Mesenteric fat pad (tissue), 1 donor: ENCODE results near the gene FADS3. TPM values are rescaled to one million over a fixed set of nuclear protein-coding genes. Genes with fewer than 3 reads are reported as not detected.

Source experiments
- DNase-seq: peaks from one replicate; pipeline ENCODE4 v3.0.0-alpha.2; 2020; ENCODE audit warnings: low spot score
- total RNA-seq: library from RNA; stranded (reverse); fragmentation: NEBNext Ultra II Directional; extraction: Animal tissue kit (Norgen Biotek cat#: 25700); gene quantifications from one replicate; pipeline ENCODE4 v1.2.1, GENCODE V29; 2021
- donor health status: DM: yes; HTN: yes; CAD: no.

The FADS3 gene
- total RNA-seq, 1 donor from 2014 or later: 387 TPM

DNA sequence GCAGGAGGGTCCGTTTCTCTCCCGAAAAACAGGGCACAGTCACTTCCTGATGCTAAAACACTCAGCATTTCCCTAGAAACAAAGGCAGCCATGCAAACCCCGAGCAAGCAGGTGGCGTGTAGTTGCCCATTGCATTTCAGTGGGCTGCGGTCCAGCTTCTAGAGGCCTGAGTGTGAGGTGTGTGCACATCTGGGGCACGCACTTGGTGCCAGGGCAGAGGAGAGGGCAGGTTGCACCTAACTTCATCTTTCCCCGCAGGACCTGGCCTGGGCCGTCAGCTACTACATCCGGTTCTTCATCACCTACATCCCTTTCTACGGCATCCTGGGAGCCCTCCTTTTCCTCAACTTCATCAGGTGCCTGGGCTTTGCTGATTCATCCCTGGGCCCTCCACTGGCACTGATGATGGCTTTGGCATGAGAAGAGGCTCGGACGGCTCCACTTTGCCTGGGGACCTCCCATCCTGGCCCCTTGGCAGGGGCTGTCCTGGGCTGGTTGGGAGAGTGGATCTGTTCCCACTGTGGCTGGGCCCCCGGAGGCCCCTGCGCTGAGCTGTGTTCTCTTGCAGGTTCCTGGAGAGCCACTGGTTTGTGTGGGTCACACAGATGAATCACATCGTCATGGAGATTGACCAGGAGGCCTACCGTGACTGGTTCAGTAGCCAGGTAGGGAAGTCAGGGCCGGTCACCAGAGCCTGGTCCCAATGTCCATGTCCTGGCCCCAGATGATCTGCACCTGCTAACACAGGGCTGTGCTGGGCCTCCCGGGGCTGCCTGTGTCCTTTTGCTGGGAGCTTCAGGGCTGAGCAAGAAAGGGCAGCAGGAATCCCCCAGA is 28.4 kb downstream of the FADS3 start:
- no peak for DNase-seq

- no peak for DNase-seq
Observed at GRCh38 chr11:61861634-61862033, 29.7 kb downstream of the FADS3 start.

GRCh38 chr11:61860054-61860903 is 31.1 kb downstream of the FADS3 start:
- DNase-seq: no peak

- no peak for DNase-seq
Observed at GRCh38 chr11:61855939-61856680, 35.2 kb downstream of the FADS3 start.

- DNase-seq: no peak
Observed at GRCh38 chr11:61854966-61855714, 36.2 kb downstream of the FADS3 start.

DNA sequence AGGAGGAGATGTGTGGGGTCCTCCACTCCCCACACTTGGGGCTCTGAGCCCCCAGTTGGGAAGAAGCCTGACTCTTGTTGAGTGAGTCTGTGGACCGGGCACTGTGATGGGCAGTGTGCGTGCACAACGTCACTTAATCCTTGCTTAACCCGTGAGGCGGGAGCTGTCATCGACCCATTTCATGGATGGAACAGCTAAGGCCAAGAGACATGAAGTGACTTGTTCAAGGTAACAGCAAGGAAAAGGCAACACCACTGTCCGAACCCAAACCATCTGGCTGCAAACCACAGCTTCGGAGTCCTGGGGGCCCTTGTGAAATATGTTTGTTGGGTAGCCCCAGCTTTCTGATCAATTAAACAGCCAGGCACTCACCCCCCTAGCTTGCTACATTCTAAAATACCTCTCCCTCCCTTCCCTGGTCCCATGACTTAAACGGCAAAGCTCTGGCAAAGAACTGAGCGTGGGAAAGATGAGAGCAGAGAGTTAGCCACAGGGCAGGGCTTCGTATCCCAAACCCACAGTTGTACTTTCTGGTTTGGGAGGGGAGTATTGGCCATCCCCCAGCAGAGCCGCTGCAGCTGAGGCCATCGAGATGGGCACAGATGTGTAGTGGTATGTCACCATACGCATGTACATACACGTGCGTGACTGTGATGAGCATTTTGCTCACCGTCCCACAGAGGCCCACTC is 37.0 kb downstream of the FADS3 start:
- DNase-seq: no peak

GRCh38 chr11:61853698-61854169 is 37.6 kb downstream of the FADS3 start:
- DNase-seq: no peak

- no peak for DNase-seq
Observed at GRCh38 chr11:61851900-61852295, 39.4 kb downstream of the FADS3 start.

- DNase-seq: no peak
Observed at GRCh38 chr11:61851113-61851899, 40.0 kb downstream of the FADS3 start.

DNA sequence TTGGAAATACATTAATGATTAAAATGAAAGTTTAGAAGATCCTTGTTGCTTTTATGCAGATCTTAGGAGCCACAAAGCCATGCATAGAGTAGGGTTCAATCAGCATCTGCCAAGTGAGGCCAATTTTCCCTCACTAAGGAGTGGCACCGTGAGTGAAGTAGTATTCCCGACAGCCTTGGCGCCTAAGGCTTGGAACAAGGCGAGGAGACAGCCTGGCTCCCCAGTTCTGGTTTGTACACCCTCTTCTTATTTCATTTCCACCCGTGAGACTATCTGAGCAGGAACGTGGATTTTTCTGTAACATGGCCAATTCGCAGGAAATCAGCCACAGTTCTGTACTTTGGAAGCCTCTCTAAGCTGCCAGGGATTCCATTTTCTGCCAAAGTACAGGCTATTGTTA is 40.7 kb downstream of the FADS3 start:
- no peak for DNase-seq

DNA sequence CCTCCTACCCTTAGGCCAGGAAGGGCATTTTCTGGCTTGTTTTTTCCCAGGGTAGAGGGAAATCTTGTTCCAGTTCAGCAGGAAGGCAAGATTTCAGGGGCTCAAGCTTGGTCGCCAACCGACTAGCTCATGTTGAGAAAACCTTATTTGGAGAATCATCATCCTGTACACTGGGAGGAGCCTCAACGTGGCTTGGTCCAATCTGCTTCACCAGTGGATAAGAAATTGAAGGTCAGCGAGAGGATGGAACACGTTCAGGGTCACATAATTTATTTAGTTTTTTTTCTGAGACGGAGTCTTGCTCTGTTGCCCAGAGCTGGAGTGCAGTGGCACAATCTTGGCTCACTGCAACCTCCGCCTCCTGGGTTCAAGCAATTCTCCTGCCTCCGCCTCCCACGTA is 42.7 kb downstream of the FADS3 start:
- no peak for DNase-seq

GRCh38 chr11:61847914-61848581 is 43.3 kb downstream of the FADS3 start:
- no peak for DNase-seq

DNA sequence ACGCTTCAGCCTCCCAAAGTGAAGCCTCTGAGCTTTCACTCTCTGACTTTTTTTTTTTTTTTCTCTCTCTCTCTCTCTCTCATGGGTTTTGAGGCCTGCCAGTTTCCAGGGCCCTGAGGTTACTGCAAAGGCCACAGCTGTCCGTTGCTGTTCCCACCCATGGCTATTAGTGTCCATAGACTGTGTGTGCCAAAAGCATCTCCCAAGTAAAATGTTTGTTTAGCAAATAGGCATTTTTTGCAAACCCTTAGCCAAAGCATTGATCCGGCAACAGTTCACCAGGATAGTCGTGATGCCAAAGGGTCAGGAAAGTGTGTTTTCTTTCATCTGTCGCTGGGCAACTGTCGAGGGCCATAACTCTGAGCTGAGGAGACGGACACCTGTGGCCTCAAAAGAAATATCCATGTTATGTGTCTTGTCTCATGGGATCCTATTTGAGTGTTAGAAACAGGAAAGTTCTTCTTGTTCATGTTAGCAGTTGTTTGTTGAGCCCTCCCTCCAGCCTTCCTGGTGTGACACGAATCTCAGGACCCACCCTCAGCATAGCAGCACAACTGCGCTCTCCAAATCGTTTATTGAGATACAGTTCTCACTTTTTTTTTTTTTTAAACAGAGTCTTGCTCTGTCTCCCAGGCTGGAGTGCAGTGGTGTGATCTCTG is 44.9 kb downstream of the FADS3 start:
- DNase-seq: no peak

DNA sequence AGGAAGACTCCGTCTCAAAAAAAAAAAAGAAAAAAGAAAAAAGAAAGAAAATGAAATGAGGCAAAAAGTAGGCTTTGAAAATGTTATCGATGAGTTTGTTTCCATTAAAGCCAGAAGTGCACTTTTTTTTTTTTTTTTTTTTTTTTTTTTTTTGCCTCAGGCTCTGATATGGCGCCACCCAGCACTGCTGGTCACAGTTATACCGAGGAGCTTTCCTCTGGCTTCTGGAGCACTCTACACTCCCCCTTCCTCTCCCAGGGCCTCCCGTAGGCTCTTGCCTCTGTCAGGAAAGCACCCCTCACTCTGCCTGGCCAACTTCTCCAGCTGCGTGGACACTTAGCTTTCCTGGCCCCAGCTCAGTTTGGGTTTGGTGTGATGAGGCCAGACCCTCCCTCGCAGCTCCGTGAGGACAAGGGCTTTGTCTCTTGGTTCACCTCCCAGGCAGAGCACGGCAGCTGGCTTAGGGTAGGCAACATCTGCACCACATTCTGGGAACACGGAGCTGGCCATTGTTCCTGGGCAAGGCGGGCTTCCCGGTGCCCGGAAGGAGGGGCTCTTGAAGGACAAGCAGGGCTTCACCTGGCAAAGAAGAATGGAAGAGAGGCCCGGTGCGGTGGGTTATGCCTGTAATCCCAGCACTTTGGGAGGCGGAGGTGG is 46.3 kb downstream of the FADS3 start:
- DNase-seq: no peak

DNA sequence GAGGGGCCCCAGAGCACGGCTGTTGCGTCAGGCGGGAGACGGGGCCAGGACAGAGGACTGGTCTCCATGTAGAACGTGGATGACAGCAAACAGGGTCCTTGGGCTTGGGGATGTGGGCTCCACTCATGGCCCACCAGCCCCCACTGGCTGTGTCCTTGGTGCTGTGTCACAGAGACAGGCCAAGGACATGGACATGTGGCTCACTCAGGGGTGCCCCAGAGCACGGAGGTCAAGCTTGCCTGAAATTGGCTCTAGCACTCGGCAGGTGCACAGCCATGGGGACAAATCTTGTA is 48.9 kb downstream of the FADS3 start:
- DNase-seq: no peak

DNA sequence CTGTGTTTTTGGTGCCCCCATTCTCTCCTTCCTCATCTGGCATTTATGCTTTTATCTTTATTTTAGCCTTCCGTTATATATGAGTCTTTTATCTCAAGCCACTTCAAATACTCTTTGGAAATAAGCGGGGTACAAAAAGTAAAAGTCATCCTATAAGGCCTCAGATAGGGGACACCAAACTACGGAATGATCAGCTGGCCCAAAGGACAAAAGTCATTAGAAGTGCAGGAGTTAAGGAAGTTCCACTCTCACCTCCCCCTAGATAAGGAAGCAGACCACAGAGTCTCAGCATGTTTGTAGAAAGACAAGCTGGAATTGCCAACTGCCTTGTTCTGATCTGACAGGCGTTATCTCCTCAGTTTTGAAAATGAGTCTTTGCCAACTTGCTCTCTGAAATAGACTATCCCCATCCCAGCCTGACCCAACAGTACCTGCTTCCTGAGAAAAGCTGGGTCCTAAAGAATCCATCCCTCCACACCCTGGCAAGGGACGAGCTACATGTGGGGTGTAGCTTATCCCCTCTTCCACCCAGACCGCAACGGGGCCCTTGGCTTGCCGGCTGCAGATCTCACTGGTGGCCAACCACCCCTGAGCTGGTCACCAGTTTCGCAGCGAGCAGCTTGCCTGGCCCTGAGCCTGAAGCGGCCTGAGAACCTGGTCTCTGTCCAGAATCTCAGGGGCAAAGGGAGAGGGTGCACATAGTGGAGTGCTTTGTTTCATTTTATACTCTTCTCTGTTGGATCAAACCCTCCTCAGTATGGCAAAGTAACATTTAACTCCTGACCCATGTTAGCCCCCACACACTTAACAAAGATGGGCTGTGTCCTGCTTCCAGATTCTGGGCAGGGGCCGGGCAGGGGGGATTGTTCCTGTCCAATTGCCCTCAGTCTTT is 49.5 kb downstream of the FADS3 start:
- no peak for DNase-seq

DNA sequence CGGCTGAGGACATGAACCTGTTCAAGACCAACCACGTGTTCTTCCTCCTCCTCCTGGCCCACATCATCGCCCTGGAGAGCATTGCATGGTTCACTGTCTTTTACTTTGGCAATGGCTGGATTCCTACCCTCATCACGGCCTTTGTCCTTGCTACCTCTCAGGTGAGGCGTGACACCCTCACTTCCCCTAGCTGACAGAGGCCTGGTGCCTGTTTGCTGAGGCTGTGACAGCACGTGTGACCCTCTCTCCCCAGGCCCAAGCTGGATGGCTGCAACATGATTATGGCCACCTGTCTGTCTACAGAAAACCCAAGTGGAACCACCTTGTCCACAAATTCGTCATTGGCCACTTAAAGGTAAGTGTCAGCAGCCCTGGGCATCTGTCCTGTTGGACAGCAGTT is 51.0 kb downstream of the FADS3 start:
- DNase-seq: no peak
